GM23338 (cell line): Measurements from ENCODE around the gene DSG3.

Experiments
- CREB1 ChIP-seq: fragments of 250-450 bp; sonication (Bioruptor Pico); IDR thresholded peaks from 2 replicates; pipeline ENCODE4 v1.5.0; 2020; ENCODE audit warnings: low read depth, mild to moderate bottlenecking, moderate library complexity
- EZH2 ChIP-seq: fragments of 200-600 bp; sonication (generic); IDR thresholded peaks from one replicate; pipeline ENCODE4 v1.8.0; 2017; ENCODE audit warnings: antibody characterized with exemption, mild to moderate bottlenecking, low read depth; ENCODE audit not compliant: unreplicated experiment
- EZH2phosphoT487 ChIP-seq: fragments of 200-600 bp; sonication (generic); IDR thresholded peaks from one replicate; pipeline ENCODE4 v1.8.1; 2018; ENCODE audit warnings: antibody characterized with exemption; ENCODE audit not compliant: unreplicated experiment
- POLR2AphosphoS5 ChIP-seq: IDR thresholded peaks from 2 replicates; pipeline ENCODE4 v1.6.1; 2016; ENCODE audit warnings: antibody characterized with exemption, low read depth
- STAT1 ChIP-seq: IDR thresholded peaks from one replicate; pipeline ENCODE4 v1.6.1; 2016; ENCODE audit warnings: antibody characterized with exemption; ENCODE audit not compliant: unreplicated experiment
- TF ChIP-seq, protein P1 (sequence below), 2 experiments: fragments of 200-600 bp in 1 of 2; sonication (generic) in 1 of 2; conservative IDR thresholded peaks; 2 replicates each; pipeline versions ENCODE4 v1.5.1 to v1.6.1; 2016 to 2017; ENCODE audit warnings: antibody characterized with exemption in 2 of 2, low read depth in 2 of 2, mild to moderate bottlenecking in 2 of 2, moderate library complexity in 1 of 2

DNA sequence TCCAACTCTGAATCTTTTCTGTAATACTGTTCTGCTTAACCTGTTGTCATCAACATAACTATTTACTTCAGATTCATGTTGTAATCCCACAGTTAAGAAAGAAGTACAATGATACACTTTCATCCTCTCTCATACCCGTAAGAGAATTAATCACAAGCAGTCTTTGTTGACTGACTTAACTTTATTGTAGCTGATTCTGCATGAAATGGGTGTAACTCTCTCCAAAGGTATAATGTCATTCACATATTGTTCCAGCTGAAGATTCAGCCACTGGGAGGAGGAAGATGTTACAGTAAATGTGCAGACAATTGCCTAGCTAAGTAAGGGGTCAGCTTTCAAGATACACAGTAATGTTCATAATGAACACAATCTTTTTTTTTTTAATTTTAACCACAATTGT lies 36.9 kb downstream of the DSG3 start:
- TF ChIP-seq, protein P1, sequence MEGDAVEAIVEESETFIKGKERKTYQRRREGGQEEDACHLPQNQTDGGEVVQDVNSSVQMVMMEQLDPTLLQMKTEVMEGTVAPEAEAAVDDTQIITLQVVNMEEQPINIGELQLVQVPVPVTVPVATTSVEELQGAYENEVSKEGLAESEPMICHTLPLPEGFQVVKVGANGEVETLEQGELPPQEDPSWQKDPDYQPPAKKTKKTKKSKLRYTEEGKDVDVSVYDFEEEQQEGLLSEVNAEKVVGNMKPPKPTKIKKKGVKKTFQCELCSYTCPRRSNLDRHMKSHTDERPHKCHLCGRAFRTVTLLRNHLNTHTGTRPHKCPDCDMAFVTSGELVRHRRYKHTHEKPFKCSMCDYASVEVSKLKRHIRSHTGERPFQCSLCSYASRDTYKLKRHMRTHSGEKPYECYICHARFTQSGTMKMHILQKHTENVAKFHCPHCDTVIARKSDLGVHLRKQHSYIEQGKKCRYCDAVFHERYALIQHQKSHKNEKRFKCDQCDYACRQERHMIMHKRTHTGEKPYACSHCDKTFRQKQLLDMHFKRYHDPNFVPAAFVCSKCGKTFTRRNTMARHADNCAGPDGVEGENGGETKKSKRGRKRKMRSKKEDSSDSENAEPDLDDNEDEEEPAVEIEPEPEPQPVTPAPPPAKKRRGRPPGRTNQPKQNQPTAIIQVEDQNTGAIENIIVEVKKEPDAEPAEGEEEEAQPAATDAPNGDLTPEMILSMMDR (conservative IDR thresholded peaks at IDR 0.05; ENCODE audit: low read depth in 2 of 2): no peak
- no peak for TF ChIP-seq CREB1 (CRISPR knock-in tag)
- no peak for TF ChIP-seq POLR2AphosphoS5
- no peak for TF ChIP-seq EZH2
- TF ChIP-seq STAT1: no peak
- no peak for TF ChIP-seq EZH2phosphoT487
